ENCODE data around the gene BACH2. TPM values are rescaled to one million over a fixed set of nuclear protein-coding genes. Genes with fewer than 3 reads are reported as not detected.
"Not testable (repeated sequence)": the region's sequence is repeated elsewhere in the genome, so short reads cannot be mapped to it uniquely, and the experiment has no call there.

Gene BACH2
- total RNA-seq, 1 donor from 2014 or later, result 4.3 TPM

GRCh38 chr6:90302320-90302719 is 5.7 kb upstream of the BACH2 start:
- no peak for DNase-seq (ENCODE audit: low spot score)

- DNase-seq (ENCODE audit: low spot score), result no peak
Measured at GRCh38 chr6:90301816-90302215, 5.2 kb upstream of the BACH2 start.

- no peak for DNase-seq (ENCODE audit: low spot score)
Measured at GRCh38 chr6:90298459-90299053, 1.9 kb upstream of the BACH2 start.

- DNase-seq (ENCODE audit: low spot score), result no peak
Measured at GRCh38 chr6:90297867-90298381, 1.3 kb upstream of the BACH2 start.

- no peak for DNase-seq (ENCODE audit: low spot score)
Measured at GRCh38 chr6:90297115-90297866, 648 bp upstream of the BACH2 start.

- DNase-seq (ENCODE audit: low spot score), result peak; percentile 62
Measured at GRCh38 chr6:90295854-90296340, 746 bp downstream of the BACH2 start.

GRCh38 chr6:90294989-90295853 is 1.4 kb downstream of the BACH2 start:
- DNase-seq (ENCODE audit: low spot score), result peak; percentile 52

- DNase-seq (ENCODE audit: low spot score), result no peak
Measured at GRCh38 chr6:90294614-90294988, 2.0 kb downstream of the BACH2 start.

- no peak for DNase-seq (ENCODE audit: low spot score)
Measured at GRCh38 chr6:90294008-90294511, 2.6 kb downstream of the BACH2 start.

- no peak for DNase-seq (ENCODE audit: low spot score)
Measured at GRCh38 chr6:90293319-90293953, 3.2 kb downstream of the BACH2 start.

- no peak for DNase-seq (ENCODE audit: low spot score)
Measured at GRCh38 chr6:90291565-90291964, 5.1 kb downstream of the BACH2 start.

GRCh38 chr6:90290811-90291420 is 5.7 kb downstream of the BACH2 start:
- DNase-seq (ENCODE audit: low spot score), result no peak

GRCh38 chr6:90289902-90290301 is 6.7 kb downstream of the BACH2 start:
- no peak for DNase-seq (ENCODE audit: low spot score)

GRCh38 chr6:90288404-90288803 is 8.2 kb downstream of the BACH2 start:
- DNase-seq (ENCODE audit: low spot score), result no peak

GRCh38 chr6:90286884-90287488 is 9.7 kb downstream of the BACH2 start:
- DNase-seq (ENCODE audit: low spot score), result no peak

GRCh38 chr6:90285611-90286381 is 10.8 kb downstream of the BACH2 start:
- peak; percentile 74 for DNase-seq (ENCODE audit: low spot score)

GRCh38 chr6:90285042-90285481 is 11.6 kb downstream of the BACH2 start:
- DNase-seq (ENCODE audit: low spot score), result no peak

GRCh38 chr6:90284236-90285041 is 12.2 kb downstream of the BACH2 start:
- DNase-seq (ENCODE audit: low spot score), result no peak

- not testable (repeated sequence) for DNase-seq (ENCODE audit: low spot score)
Measured at GRCh38 chr6:90282265-90282664, 14.4 kb downstream of the BACH2 start.

Measured in ureter (tissue), 1 donor.